ENCODE measurements around the gene PTGES3. TPM values are rescaled to one million over a fixed set of nuclear protein-coding genes. Genes with fewer than 3 reads are reported as not detected.

The PTGES3 gene
- total RNA-seq, 4 donors from 2014 or later: 73.5 to 115 (median 104) TPM

GRCh38 chr12:56637621-56638020, 50.5 kb downstream of the PTGES3 start:
- Histone ChIP-seq H3K4me1 (peaks cover 9 to 77% (median 18%) of the 10 kb centered on the region in 3 donors), H3K4me3 (no peak overlapping the region), H3K9me3 (no peaks in the 10 kb centered on the region), H3K27ac (peak overlapping the region; percentile 90 to 98 (median 94)), H3K27me3 (no peaks in the 10 kb centered on the region), H3K36me3 (peaks cover 5 to 51% of the 10 kb centered on the region in 2 donors)
- no peak for TF ChIP-seq POLR2AphosphoS5 (IDR thresholded peaks at IDR 0.05)
- no peak for TF ChIP-seq POLR2A (IDR thresholded peaks at IDR 0.05)
- TF ChIP-seq EP300 (IDR thresholded peaks at IDR 0.05): no peak
- TF ChIP-seq, protein P1, sequence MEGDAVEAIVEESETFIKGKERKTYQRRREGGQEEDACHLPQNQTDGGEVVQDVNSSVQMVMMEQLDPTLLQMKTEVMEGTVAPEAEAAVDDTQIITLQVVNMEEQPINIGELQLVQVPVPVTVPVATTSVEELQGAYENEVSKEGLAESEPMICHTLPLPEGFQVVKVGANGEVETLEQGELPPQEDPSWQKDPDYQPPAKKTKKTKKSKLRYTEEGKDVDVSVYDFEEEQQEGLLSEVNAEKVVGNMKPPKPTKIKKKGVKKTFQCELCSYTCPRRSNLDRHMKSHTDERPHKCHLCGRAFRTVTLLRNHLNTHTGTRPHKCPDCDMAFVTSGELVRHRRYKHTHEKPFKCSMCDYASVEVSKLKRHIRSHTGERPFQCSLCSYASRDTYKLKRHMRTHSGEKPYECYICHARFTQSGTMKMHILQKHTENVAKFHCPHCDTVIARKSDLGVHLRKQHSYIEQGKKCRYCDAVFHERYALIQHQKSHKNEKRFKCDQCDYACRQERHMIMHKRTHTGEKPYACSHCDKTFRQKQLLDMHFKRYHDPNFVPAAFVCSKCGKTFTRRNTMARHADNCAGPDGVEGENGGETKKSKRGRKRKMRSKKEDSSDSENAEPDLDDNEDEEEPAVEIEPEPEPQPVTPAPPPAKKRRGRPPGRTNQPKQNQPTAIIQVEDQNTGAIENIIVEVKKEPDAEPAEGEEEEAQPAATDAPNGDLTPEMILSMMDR (IDR thresholded peaks at IDR 0.05): no peak
- 30 to 36% methylated on average over 2 of the region's 2 CpGs for WGBS, 2 donors (ENCODE audit: low coverage in 1 of 2)
- ATAC-seq: no peak

DNA sequence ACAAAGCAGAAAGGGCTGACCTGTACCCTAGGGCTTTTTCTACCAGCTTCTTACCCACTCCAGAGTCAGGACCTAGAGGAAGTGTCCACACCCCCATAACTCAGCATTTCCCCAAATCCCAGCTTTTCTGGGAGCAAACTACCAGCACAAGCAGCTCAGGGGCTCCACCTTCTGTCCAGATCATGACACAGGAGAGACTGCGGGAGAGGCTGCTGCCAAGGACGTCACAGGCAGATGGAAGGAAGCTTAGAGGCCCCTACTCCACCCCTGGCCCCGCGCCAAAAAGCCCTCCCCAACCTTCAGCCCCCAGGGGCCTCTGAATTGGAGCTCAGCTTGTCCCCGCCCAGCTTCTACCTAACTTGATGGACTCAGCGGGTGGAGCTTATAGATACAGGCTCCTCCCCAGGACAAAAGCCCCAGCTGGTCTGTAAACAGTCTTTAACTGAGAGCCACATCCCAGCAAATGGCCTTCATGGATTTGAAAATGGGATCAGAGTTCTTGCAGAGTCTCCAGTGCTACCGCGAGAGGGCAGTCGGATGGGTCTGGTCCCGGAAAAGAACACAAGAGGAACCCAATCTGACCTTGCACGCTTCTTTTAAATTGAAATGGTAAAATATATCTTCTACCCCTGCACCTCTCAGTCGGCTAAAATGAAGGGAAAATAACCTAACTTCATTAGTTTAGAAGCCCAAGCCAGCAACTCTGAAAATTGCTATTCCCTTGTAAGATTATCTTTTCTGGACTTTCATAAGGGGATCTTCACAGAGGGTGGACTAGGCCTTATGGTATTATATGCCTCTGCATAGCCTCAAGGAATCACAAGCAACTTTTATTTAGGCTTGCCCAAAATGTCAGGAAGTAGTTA, 51.2 kb downstream of the PTGES3 start:
- Histone ChIP-seq H3K36me3 (peaks cover 0 to 44% of the 10 kb centered on the region in 2 donors), H3K4me1 (peaks cover 9 to 77% (median 25%) of the 10 kb centered on the region in 3 donors), H3K27me3 (no peaks in the 10 kb centered on the region), H3K9me3 (no peaks in the 10 kb centered on the region), H3K27ac (peak overlapping the region; percentile 90 to 98 (median 94)), H3K4me3 (peak overlapping the region; percentile 65 to 83)
- TF ChIP-seq POLR2AphosphoS5 (IDR thresholded peaks at IDR 0.05) (peak; percentile 90), EP300 (IDR thresholded peaks at IDR 0.05) (no peak)
- TF ChIP-seq, protein P1 (IDR thresholded peaks at IDR 0.05): peak; percentile 21 to 74 (median 56)
- peak; percentile 92 for ATAC-seq
- 0 to 1% methylated on average over 6 to 7 of the region's 12 CpGs for WGBS, 2 donors (ENCODE audit: low coverage in 1 of 2)

DNA sequence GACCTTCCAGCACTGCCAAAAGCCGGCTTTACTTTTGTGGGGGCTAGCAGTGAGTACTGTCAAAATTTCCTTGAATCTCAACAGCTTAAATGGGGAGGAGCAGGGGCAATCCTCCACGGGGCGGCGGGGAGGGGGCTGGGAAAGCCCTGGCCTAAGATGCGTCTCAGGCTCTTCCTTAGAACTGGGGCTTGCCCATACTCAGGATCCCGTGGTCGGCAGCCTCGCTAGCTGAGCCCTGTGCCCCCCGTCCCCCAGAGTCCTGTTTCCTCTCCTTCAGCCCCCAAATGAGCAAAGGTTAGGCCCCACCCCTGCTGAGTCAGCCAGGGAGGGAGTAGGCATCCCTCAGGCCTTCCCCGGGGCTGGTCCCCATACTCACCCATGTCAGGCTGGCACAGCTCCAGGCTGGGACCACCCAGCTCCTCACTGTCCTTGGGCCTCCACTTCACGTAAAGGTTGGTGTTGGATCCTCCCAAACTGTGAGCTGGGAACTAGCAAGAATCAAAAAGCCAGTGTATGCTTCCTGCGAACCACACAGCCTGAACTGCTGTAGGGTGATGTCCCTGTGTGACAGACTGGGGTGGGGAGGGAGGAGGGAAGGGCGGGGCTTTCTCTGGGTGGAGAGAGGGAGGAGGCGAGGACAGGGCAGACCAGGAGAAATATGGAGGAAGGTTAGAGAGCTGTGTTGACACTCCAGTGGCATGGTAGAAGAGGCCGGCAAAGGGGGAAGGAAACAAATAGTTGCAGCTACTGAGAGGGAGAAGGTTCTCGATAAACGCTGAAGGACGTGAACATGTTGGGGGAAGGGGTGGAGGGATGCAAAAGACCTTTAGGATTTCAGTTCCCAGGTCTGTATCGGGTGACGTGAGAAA, 52.0 kb downstream of the PTGES3 start:
- peaks cover 0 to 35% of the 10 kb centered on the region in 2 donors for H3K36me3 ChIP-seq
- H3K4me3 ChIP-seq: peak overlapping the region; percentile 65 to 83
- 0 to 1% methylated on average over 8 to 9 of the region's 20 CpGs for WGBS, 2 donors (ENCODE audit: low coverage in 1 of 2)
- H3K4me1 ChIP-seq: peaks cover 9 to 77% (median 34%) of the 10 kb centered on the region in 3 donors
- no peaks in the 10 kb centered on the region for H3K27me3 ChIP-seq
- no peaks in the 10 kb centered on the region for H3K9me3 ChIP-seq
- H3K27ac ChIP-seq: peak overlapping the region; percentile 90 to 98 (median 94)
- peak; percentile 83 for ATAC-seq
- TF ChIP-seq POLR2AphosphoS5 (IDR thresholded peaks at IDR 0.05): peak; percentile 82
- peak; percentile 37 to 43 for TF ChIP-seq POLR2A (IDR thresholded peaks at IDR 0.05)
- TF ChIP-seq EP300 (IDR thresholded peaks at IDR 0.05): no peak

GRCh38 chr12:56634837-56635791, 53.0 kb downstream of the PTGES3 start:
- peak; percentile 34 for ATAC-seq
- H3K4me1 ChIP-seq: peaks cover 9 to 77% (median 41%) of the 10 kb centered on the region in 3 donors
- H3K4me3 ChIP-seq: peak overlapping the region; percentile 65 to 83

More at GRCh38 chr12:56634837-56635791, 53.0 kb downstream of the PTGES3 start:
- Histone ChIP-seq H3K27me3 (no peaks in the 10 kb centered on the region), H3K27ac (peak overlapping the region; percentile 90 to 98 (median 94)), H3K36me3 (peaks cover 0 to 26% of the 10 kb centered on the region in 2 donors), H3K9me3 (no peaks in the 10 kb centered on the region)
- peak; percentile 58 for TF ChIP-seq POLR2AphosphoS5 (IDR thresholded peaks at IDR 0.05)
- TF ChIP-seq POLR2A (IDR thresholded peaks at IDR 0.05): peak; percentile 45 to 46
- TF ChIP-seq, protein P1 (IDR thresholded peaks at IDR 0.05): peak in 3 of 4 experiments; percentile 48 to 57 (median 56)
- TF ChIP-seq EP300 (IDR thresholded peaks at IDR 0.05): no peak
- 0% methylated on average over 4 to 19 of the region's 47 CpGs for WGBS, 2 donors (ENCODE audit: low coverage in 1 of 2)
